ENCODE measurements around the gene NLN. TPM values are rescaled to one million over a fixed set of nuclear protein-coding genes. Genes with fewer than 3 reads are reported as not detected.
"Not testable (repeated sequence)": the region's sequence is repeated elsewhere in the genome, so short reads cannot be mapped to it uniquely, and the experiment has no call there.

Gene NLN
- total and polyA plus RNA-seq, 12 donors = 0.77 to 14.1 (median 6.9) TPM

- Histone ChIP-seq H3K4me3 (no peak overlapping the region), H3K36me3 (replicated peaks in 1 of 2) (no peaks in the 10 kb centered on the region), H3K27ac (no peak overlapping the region), H3K9me3 (replicated peaks in 1 of 3) (no peaks in the 10 kb centered on the region), H3K27me3 (no peaks in the 10 kb centered on the region), H3K4me1 (replicated peaks in 1 of 2) (no peaks in the 10 kb centered on the region)
- no peak for TF ChIP-seq POLR2A (IDR thresholded peaks at IDR 0.05)
- WGBS, 4 donors = 78 to 87% (median 79%) methylated on average over 2 of the region's 2 CpGs
- no peak for DNase-seq
- intact Hi-C loops (cut with DNase I) = no loop called here
Observed at GRCh38 chr5:65863747-65864146, 141.7 kb downstream of the NLN start.

DNA sequence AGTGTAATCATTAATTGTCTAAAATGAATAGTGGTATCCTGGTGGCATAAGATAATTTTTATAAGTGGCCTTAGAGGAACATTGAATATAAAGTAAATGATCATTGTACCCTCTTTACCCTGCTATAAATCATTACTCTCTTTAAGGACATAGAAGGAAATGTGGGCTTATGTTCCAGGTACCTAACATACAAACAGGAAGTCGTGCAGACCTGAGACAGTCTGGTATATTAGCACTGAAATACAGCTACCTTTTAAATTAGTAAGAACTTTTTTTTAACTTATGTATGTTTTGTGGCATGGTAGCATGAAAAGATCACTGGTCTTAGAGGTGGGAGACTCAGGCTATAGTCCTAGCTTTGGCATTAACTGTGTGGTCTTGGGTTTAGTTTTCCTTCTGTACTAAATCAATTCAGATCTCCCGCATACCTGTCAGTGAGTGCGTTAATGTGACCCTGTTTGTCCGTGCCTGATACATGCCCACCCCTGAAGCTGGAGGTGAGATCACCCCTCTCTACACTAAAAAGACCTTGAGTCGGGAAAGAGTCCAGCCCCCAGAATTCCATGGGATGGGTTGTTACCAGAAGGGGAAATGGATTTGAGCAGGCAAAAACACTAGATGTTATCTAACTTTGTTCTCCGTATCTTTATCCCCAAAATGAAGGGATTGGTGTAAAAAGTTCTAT is 145.0 kb downstream of the NLN start:
- Histone ChIP-seq H3K36me3 (replicated peaks in 1 of 2) (no peaks in the 10 kb centered on the region), H3K4me3 (no peak overlapping the region), H3K27ac (no peak overlapping the region), H3K9me3 (replicated peaks in 1 of 3) (no peaks in the 10 kb centered on the region), H3K27me3 (no peaks in the 10 kb centered on the region), H3K4me1 (replicated peaks in 1 of 2) (no peaks in the 10 kb centered on the region)
- DNase-seq = no peak
- TF ChIP-seq POLR2A (IDR thresholded peaks at IDR 0.05) = no peak
- no peak for TF ChIP-seq CTCF (IDR thresholded peaks at IDR 0.05)
- intact Hi-C loops (cut with DNase I) = no loop called here
- WGBS, 4 donors = 47 to 59% (median 56%) methylated on average over 6 of the region's 6 CpGs

- H3K27ac ChIP-seq = no peak overlapping the region
- H3K4me3 ChIP-seq = no peak overlapping the region
- no peak for DNase-seq
- no peaks in the 10 kb centered on the region for H3K36me3 ChIP-seq (replicated peaks in 1 of 2)
- 66 to 73% (median 68%) methylated on average over 11 of the region's 11 CpGs for WGBS, 4 donors
- no peaks in the 10 kb centered on the region for H3K27me3 ChIP-seq
- H3K4me1 ChIP-seq (replicated peaks in 1 of 2) = no peaks in the 10 kb centered on the region
- intact Hi-C loops (cut with DNase I) = no loop called here
- H3K9me3 ChIP-seq (replicated peaks in 1 of 3) = no peaks in the 10 kb centered on the region
- no peak for TF ChIP-seq POLR2A (IDR thresholded peaks at IDR 0.05)
Observed at GRCh38 chr5:65867542-65868195, 145.7 kb downstream of the NLN start.

- 61 to 88% (median 73%) methylated on average over 3 of the region's 3 CpGs for WGBS, 4 donors
- Histone ChIP-seq H3K36me3 (replicated peaks in 1 of 2) (no peaks in the 10 kb centered on the region), H3K27ac (no peak overlapping the region), H3K4me1 (replicated peaks in 1 of 2) (no peaks in the 10 kb centered on the region), H3K9me3 (replicated peaks in 1 of 3) (no peaks in the 10 kb centered on the region), H3K27me3 (no peaks in the 10 kb centered on the region), H3K4me3 (no peak overlapping the region)
- TF ChIP-seq CTCF (IDR thresholded peaks at IDR 0.05) = no peak
- no peak for TF ChIP-seq POLR2A (IDR thresholded peaks at IDR 0.05)
- intact Hi-C loops (cut with DNase I) = no loop called here
- DNase-seq = no peak
Observed at GRCh38 chr5:65868509-65868908, 146.5 kb downstream of the NLN start.

DNA sequence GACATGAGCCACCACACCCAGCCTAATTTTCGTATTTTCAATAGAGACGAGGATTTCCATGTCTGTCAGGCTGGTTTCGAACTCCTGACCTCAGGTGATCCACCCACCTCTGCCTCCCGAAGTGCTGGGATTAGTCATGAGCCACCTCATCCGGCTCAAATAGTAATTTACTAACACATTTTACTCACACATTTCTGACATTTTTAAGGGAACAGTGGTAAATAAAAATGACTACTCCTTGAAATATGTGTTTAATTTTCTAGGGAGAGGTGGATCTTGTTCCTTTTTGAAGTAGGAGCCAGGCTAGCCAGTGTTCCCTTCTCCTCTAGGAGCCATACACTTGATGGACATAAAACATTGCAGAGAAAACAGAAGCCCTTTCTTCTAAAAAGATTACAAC is 149.2 kb downstream of the NLN start:
- H3K9me3 ChIP-seq (replicated peaks in 1 of 3) = no peaks in the 10 kb centered on the region

GRCh38 chr5:65871776-65872175 is 149.8 kb downstream of the NLN start:
- H3K27me3 ChIP-seq; H3K9me3 ChIP-seq (replicated peaks in 1 of 3); H3K4me1 ChIP-seq (replicated peaks in 1 of 2); H3K4me3 ChIP-seq; DNase-seq; H3K36me3 ChIP-seq (replicated peaks in 1 of 2); intact Hi-C loops (cut with DNase I); H3K27ac ChIP-seq: not testable (repeated sequence)
- 82 to 90% (median 85%) methylated on average over 5 of the region's 5 CpGs for WGBS, 4 donors

More for the DNA sequence above, 149.2 kb downstream of the NLN start:
- intact Hi-C loops (cut with DNase I) = no loop called here
- H3K4me3 ChIP-seq = no peak overlapping the region
- no peaks in the 10 kb centered on the region for H3K4me1 ChIP-seq (replicated peaks in 1 of 2)
- no peaks in the 10 kb centered on the region for H3K27me3 ChIP-seq
- no peak overlapping the region for H3K27ac ChIP-seq
- TF ChIP-seq CTCF (IDR thresholded peaks at IDR 0.05) (no peak), POLR2A (IDR thresholded peaks at IDR 0.05) (no peak)
- no peak for DNase-seq
- WGBS, 4 donors = 59 to 86% (median 70%) methylated on average over 5 of the region's 5 CpGs
- H3K36me3 ChIP-seq (replicated peaks in 1 of 2) = no peaks in the 10 kb centered on the region

Data from adrenal gland (tissue), 12 donors.